NCI-H510A (cell line): ENCODE results near the gene SLC26A9.
"Not testable (repeated sequence)": the region's sequence is repeated elsewhere in the genome, so short reads cannot be mapped to it uniquely, and the experiment has no call there.

Source experiments
- DNase-seq: peaks from one replicate; lab custom pipeline; 2025; lab: John Stamatoyannopoulos, UW

Gene SLC26A9

DNA sequence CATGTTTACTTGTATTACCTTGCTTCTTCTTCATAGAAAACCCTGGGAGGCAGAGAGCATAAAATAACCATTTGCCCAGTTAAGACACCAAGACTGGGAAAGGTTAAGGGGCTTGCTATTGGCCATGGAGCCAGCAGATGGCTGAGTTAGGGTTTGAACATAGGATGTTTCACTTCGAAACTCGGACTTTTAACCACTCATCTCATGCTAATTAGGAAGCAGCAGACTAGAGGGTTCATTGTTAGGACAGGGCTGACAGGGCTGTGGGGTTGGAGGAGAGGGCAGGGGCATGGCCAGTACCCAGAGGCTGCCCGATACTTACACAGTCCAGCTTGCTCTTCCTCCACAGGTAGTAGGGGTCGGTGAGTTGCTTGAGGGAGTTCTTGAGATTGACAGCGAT lies 17.0 kb downstream of the SLC26A9 start:
- no peak for DNase-seq

- no peak for DNase-seq
These were observed 17.5 kb downstream of the SLC26A9 start for GRCh38 chr1:205925736-205926135.

GRCh38 chr1:205924460-205924790 lies 18.8 kb downstream of the SLC26A9 start:
- DNase-seq, result no peak

- no peak for DNase-seq
These were observed 19.4 kb downstream of the SLC26A9 start for GRCh38 chr1:205923651-205924459.

DNA sequence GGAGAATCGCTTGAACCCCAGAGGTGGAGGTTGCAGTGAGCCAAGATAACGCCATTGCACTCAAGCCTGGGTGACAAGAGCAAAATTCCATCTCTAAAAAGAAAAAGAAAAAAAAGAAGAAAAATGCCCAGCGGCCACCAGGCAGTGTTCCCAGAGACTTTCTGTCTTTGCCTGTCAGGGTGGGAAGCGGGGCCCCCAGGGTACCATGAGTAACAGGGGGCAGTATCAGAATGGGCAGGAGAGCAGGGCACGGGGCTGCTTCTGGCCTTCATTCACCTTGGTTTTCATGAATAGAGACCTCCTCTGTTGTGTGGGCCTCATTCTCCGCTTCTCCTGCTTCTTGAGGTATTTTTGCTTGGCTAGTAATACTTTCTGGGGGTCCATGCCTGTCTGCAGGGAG lies 20.4 kb downstream of the SLC26A9 start:
- DNase-seq, result no peak

DNA sequence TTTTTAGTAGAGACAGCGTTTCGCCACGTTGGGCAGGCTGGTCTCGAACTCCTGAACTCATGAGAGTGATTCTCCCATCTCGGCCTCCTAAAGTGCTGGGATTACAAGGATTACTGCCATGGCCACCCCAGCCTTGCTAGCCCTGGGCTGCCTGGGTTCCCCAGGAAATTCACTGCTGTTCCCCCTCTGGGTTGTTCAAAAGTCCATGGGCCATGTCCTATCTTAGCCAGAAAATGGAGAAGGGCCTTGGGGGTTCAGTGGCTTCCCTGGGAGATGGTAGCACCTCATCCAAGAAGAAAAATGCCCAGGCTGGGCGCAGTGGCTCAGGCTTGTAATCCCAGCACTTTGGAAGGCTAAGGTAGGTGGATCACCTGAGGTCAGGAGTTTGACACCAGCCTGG lies 20.9 kb downstream of the SLC26A9 start:
- DNase-seq, result no peak

- no peak for DNase-seq
These were observed 21.7 kb downstream of the SLC26A9 start for GRCh38 chr1:205921570-205921909.

DNA sequence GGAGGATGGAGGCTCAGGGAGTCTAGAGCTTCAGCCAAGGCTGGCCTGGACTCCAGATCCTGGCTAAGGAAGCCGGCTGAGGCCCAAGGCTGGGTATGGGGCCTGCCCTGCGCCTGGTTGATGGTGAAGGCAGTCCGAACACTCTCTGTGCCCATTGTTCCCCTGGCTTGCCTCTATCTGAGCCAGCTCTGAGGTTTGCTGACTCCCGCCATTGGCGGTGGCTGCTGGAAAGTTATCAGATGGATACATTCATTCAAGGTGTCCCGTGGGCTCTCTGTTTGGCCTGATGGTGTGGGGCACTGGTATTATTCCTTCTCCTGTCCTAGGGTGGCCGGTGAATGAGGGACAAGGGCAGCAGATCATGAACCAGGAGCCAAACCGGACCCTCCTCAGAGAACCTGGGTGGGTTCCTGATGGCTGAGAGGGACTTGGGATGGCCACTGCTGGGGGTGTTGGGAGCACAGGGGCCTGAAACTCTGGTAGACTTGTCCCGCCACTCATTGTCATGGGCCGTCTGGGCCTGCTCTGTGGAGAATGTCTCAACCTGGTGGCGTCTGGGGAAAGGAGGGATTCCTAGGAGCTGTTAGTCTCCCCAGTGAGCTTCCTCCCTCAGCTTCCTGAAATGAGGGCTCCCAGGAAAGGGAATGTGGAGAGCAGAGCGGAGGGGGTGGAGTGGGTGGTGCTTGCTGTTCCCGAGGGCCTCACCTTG lies 22.2 kb downstream of the SLC26A9 start:
- no peak for DNase-seq

- DNase-seq, result peak; percentile 64
These were observed 23.1 kb downstream of the SLC26A9 start for GRCh38 chr1:205920159-205920558.

GRCh38 chr1:205918955-205919746 lies 24.1 kb downstream of the SLC26A9 start:
- DNase-seq, result peak; percentile 40

DNA sequence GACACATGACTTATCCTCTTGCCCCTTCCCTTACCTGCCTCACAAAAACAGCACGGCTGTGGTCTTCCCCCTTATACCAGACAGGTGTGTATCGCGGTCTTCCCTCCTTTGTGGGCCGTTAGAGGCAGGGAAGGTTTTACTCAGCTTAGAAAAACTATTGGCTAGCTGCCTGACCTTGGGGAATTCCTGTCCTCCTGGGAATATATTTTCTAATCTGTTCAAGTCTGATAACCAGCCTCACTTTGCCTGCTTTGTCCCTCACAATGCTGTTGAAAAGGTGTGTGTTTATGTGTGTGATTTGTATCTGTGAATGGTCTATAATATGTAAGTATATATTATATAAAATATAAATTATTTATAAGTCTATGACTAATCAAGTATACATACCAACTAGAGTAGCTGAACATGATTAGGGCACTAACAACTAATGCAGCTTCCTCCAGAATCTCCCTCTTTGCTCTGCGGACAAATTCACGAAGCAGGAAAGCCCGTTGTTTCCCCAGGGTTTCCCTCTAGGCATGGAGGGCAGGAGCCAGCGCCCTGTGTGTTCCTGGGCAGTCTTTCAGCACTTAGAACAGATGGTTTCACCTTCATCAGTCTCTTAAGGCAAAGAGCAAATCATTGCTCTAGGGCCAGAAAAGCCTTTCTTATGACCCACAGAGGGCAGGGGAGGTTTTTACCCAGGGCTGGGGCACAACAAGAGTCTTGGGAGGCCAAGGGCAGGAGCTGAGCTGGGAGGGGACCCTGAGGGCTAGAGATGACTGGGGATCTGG lies 25.6 kb downstream of the SLC26A9 start:
- DNase-seq, result no peak

DNA sequence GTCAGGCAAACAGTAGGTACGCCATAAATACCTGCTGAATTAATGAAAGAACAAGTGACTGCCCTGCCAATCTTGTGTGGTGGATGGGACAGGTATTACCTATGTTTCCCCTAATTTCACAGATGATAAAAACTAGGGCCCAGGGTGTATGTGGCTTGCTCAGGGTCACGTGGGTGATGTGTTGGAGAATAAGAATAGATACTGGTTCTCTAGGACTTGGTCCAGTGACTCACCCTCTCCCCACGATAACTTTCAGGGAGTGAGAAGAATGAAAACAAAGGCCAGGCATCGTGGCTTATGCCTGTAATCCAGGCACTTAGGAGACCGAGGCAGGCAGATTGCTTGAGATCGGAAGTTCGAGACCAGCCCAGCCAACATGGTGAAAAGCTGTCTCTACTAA lies 26.7 kb downstream of the SLC26A9 start:
- DNase-seq, result no peak

GRCh38 chr1:205915354-205915990 lies 27.8 kb downstream of the SLC26A9 start:
- DNase-seq, result no peak

GRCh38 chr1:205914730-205915129 lies 28.5 kb downstream of the SLC26A9 start:
- DNase-seq, result no peak

DNA sequence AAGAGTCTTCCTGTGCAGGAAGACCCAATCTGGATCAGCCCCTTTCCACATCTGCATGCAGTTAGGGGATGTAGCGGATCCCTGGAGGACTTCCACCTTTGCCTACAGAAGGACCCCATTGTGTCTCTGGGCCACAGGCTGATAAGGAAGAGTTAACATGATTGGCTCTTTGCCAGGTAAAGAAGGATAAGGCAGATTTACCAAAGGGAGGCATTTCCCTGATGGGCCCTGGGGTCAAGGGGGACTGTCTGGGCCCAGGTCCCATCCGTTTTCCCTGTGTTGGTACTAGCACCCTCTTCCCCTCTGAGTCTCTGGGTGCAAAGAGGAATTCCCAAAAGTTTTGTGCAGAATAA lies 29.1 kb downstream of the SLC26A9 start:
- DNase-seq, result no peak

DNA sequence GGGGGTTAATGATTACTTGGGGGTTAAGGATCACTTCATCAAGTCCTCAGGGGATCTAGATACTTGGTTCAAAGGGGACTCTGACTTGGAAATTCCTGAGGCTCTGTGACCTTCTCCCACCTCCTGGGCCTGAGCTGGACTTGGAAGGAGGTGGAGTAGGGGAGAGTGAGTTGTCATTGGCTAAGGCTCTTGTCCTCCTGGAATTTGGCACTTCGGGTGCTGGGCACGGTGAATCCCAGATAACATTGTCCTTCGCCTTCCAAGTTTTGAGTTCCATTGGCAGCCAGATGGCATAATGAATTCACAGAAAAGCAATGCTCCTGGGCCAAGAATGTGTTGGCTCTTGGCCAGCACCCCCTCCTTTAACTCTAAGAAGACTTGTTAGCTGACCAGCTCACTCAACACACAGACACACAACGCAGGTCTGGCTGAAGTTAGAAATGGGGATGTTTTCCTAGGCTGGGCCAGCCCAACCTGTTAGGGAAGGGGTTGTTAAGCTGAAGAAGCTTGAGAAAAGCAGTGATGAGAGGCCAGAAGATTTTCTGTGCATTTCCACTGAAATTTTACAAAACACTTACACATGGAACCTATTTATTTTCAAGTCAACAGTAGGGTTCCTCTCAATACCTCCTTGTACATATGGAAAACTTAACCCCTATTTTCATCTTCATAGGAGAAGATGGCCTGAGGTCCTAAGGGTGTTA lies 29.7 kb downstream of the SLC26A9 start:
- no peak for DNase-seq

- DNase-seq, result no peak
These were observed 35.5 kb downstream of the SLC26A9 start for GRCh38 chr1:205907794-205908193.

GRCh38 chr1:205905095-205905494 lies 38.2 kb downstream of the SLC26A9 start:
- not testable (repeated sequence) for DNase-seq

GRCh38 chr1:205896351-205896750 lies 46.9 kb downstream of the SLC26A9 start:
- no peak for DNase-seq

DNA sequence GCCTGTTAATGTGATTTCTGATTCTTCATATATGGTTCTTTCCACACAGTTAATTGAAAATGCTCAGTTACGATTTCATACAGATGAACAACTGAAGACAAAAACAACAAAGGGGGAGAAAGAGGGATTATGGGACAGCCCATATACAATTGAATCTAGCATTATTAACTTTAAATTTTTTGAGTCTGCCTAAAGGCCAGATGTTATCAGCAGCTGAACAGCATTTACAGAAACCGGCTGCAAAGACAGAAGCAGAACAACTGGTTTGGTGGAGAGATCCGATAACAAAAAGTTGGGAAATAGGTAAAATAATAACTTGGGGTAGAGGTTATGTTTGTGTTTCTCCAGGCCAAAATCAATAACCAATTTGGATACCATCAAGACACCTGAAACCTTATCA lies 49.1 kb downstream of the SLC26A9 start:
- DNase-seq, result not testable (repeated sequence)

- DNase-seq, result not testable (repeated sequence)
These were observed 51.1 kb downstream of the SLC26A9 start for GRCh38 chr1:205892175-205892574.
